Activated CD4-positive, alpha-beta T cell treated with anti-CD3 and anti-CD28 coated beads for 1 hour (primary cell): ENCODE data around the gene ACADS.

ENCODE experiments used
- DNase-seq: peaks from one replicate; pipeline ENCODE4 v3.0.0-alpha.2; 2020

The ACADS gene

GRCh38 chr12:120702637-120703036 is 23.0 kb upstream of the ACADS start:
- DNase-seq: no peak

GRCh38 chr12:120703311-120703942 is 22.2 kb upstream of the ACADS start:
- DNase-seq: no peak

GRCh38 chr12:120705618-120706017 is 20.0 kb upstream of the ACADS start:
- no peak for DNase-seq

GRCh38 chr12:120706029-120706428 is 19.6 kb upstream of the ACADS start:
- no peak for DNase-seq

- no peak for DNase-seq
Observed at GRCh38 chr12:120708651-120709050, 17.0 kb upstream of the ACADS start.

- DNase-seq: peak; percentile 67
Observed at GRCh38 chr12:120710031-120710804, 15.4 kb upstream of the ACADS start, which contains the start of gene UNC119B. TSS of gene UNC119B (plus strand) at chr12:120710458. CDS start at chr12:120710475, 17 bp downstream.

- DNase-seq: no peak
Observed at GRCh38 chr12:120710805-120711296, 14.8 kb upstream of the ACADS start.

- DNase-seq: no peak
Observed at GRCh38 chr12:120711411-120711810, 14.2 kb upstream of the ACADS start.

GRCh38 chr12:120712610-120713009 is 13.0 kb upstream of the ACADS start:
- no peak for DNase-seq

- DNase-seq: peak; percentile 51
Observed at GRCh38 chr12:120713861-120714482, 11.7 kb upstream of the ACADS start.

GRCh38 chr12:120718055-120718454 is 7.6 kb upstream of the ACADS start:
- no peak for DNase-seq

- no peak for DNase-seq
Observed at GRCh38 chr12:120719072-120719471, 6.6 kb upstream of the ACADS start.

GRCh38 chr12:120719496-120720233 is 6.0 kb upstream of the ACADS start:
- DNase-seq: no peak

GRCh38 chr12:120720234-120720986 is 5.2 kb upstream of the ACADS start:
- DNase-seq: no peak

- DNase-seq: no peak
Observed at GRCh38 chr12:120720987-120721801, 4.4 kb upstream of the ACADS start.

- no peak for DNase-seq
Observed at GRCh38 chr12:120721866-120722265, 3.8 kb upstream of the ACADS start.

GRCh38 chr12:120722784-120723183 is 2.8 kb upstream of the ACADS start:
- DNase-seq: no peak

- DNase-seq: no peak
Observed at GRCh38 chr12:120724720-120725119, 906 bp upstream of the ACADS start.

- no peak for DNase-seq
Observed at GRCh38 chr12:120725151-120725658, 421 bp upstream of the ACADS start.

- DNase-seq: no peak
Observed at GRCh38 chr12:120726510-120726793, 826 bp downstream of the ACADS start.

- no peak for DNase-seq
Observed at GRCh38 chr12:120726961-120727360, 1.3 kb downstream of the ACADS start.
